Upper lobe of right lung (tissue), 1 donor: ENCODE results near the gene NEURL4. TPM values are rescaled to one million over a fixed set of nuclear protein-coding genes. Genes with fewer than 3 reads are reported as not detected.

Experiments used
- ATAC-seq: fragments of 200-7000 bp; cut with Tn5 transposase; one replicate; pipeline ENCODE4 v1.9.1; 2020; ENCODE audit warnings: mild to moderate bottlenecking, moderate library complexity
- DNase-seq: peaks from one replicate; pipeline ENCODE4 v3.0.0-alpha.2; 2020
- H3K27ac ChIP-seq: fragments of 200-600 bp; one replicate; pipeline ENCODE4 v1.8.0; 2022
- H3K27me3 ChIP-seq: fragments of 200-600 bp; one replicate; pipeline ENCODE4 v1.8.0; 2022; ENCODE audit warnings: mild to moderate bottlenecking
- H3K36me3 ChIP-seq: fragments of 200-600 bp; one replicate; pipeline ENCODE4 v1.8.0; 2022
- H3K4me1 ChIP-seq: fragments of 200-600 bp; one replicate; pipeline ENCODE4 v1.8.0; 2022
- H3K4me3 ChIP-seq: fragments of 200-600 bp; one replicate; pipeline ENCODE4 v1.8.0; 2022; ENCODE audit warnings: mild to moderate bottlenecking
- H3K9me3 ChIP-seq: fragments of 200-600 bp; one replicate; pipeline ENCODE4 v1.8.0; 2022
- CTCF ChIP-seq: fragments of 200-600 bp; IDR thresholded peaks from one replicate; pipeline ENCODE4 v1.8.0; 2022; ENCODE audit warnings: antibody characterized with exemption
- intact Hi-C: fragments of 100-400 bp; cut with DNase I; formaldehyde crosslinking; loops from one replicate; pipeline ENCODE4 v1.11.0; 2022
- total RNA-seq: library from RNA; stranded (reverse); fragmentation: NEBNext Ultra II Directional; extraction: Animal tissue kit (Norgen Biotek cat#: 25700); gene quantifications from one replicate; pipeline ENCODE4 v1.2.1, GENCODE V29; 2021
- donor health status: DM: no; HTN: yes; CAD: no; lungs with severe emphysema.

The NEURL4 gene
- total RNA-seq, 1 donor from 2014 or later: 37.6 TPM

GRCh38 chr17:7352503-7352889 is 23.4 kb upstream of the NEURL4 start:
- intact Hi-C loops: no loop called here
- ATAC-seq: no peak
- H3K36me3 ChIP-seq: no peaks in the 10 kb centered on the region
- DNase-seq: no peak
- no peaks in the 10 kb centered on the region for H3K27me3 ChIP-seq
- H3K9me3 ChIP-seq: no peaks in the 10 kb centered on the region
- H3K4me3 ChIP-seq: peak overlapping the region; percentile 94
- peaks cover 33% of the 10 kb centered on the region for H3K4me1 ChIP-seq
- peak overlapping the region; percentile 98 for H3K27ac ChIP-seq
- TF ChIP-seq CTCF: peak; percentile 54

DNA sequence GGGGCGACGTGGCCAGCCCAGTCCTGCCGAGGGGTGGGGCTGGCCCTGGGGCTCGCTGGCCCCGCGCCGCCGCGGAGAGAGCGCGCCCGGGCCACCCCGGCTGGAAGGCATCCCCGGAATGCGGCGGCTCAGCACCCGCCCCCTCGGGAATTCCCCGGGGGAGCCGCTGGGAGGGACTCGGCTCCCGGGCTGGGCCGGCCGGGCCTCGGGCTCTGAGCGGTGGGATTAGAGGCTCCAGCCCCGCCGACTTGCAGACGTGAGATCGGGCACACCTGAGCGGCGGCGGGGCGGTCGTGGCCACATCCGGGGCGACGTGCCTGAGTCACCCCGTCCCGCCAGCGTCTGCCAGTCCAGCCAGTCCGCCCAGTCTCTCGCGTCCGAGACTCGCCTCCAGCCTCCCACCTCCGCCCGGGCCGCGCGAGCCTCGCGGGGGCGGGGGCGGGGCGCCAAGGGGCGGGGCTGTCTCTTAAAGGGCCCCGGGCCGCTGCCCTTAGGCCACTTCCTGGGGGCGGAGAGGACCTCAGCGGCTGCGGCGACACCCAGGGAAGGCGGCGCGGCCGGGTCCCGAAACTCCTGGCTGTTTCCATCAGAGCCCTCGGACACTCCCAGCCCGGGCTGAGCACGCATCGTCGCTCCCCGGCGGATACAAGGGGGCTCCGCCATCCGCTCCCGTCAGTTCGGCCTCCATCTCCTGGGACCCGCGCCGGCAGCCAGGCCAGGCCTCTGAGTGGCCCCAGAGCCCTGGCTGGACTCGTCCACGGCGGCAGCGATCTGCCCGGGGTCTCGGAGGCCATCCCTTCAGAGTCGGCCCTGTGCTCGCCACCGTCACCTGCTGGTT is 22.7 kb upstream of the NEURL4 start, which contains the start of gene KCTD11:
KCTD11 (plus strand) TSS at position 498 of the 838 bp plus-strand sequence.
- no peaks in the 10 kb centered on the region for H3K36me3 ChIP-seq
- ATAC-seq: peak; percentile 85
- intact Hi-C loops: no loop called here

GRCh38 chr17:7348478-7349242 is 19.5 kb upstream of the NEURL4 start:
- TF ChIP-seq CTCF: no peak
- H3K27me3 ChIP-seq: no peaks in the 10 kb centered on the region
- H3K4me1 ChIP-seq: peaks cover 22% of the 10 kb centered on the region
- H3K9me3 ChIP-seq: no peaks in the 10 kb centered on the region
- intact Hi-C loops: no loop called here
- H3K36me3 ChIP-seq: no peaks in the 10 kb centered on the region
- no peak overlapping the region for H3K27ac ChIP-seq
- H3K4me3 ChIP-seq: no peak overlapping the region
- DNase-seq (peak; percentile 67), ATAC-seq (no peak)

More for the DNA sequence above, 22.7 kb upstream of the NEURL4 start, which contains the start of gene KCTD11:
- no peak for TF ChIP-seq CTCF
- no peaks in the 10 kb centered on the region for H3K9me3 ChIP-seq
- no peaks in the 10 kb centered on the region for H3K27me3 ChIP-seq
- H3K4me1 ChIP-seq: peaks cover 33% of the 10 kb centered on the region
- peak within 1 kb of the TSS; percentile 98 for H3K27ac ChIP-seq
- peak within 1 kb of the TSS; percentile 94 for H3K4me3 ChIP-seq
- peak; percentile 97 for DNase-seq

GRCh38 chr17:7347630-7348477 is 18.7 kb upstream of the NEURL4 start:
- no peak for TF ChIP-seq CTCF
- intact Hi-C loops: no loop called here
- no peak for DNase-seq
- no peak for ATAC-seq
- H3K36me3 ChIP-seq: no peaks in the 10 kb centered on the region
- H3K9me3 ChIP-seq: no peaks in the 10 kb centered on the region
- no peak overlapping the region for H3K27ac ChIP-seq
- no peaks in the 10 kb centered on the region for H3K27me3 ChIP-seq
- H3K4me3 ChIP-seq: no peak overlapping the region
- H3K4me1 ChIP-seq: peaks cover 14% of the 10 kb centered on the region
